Ascending aorta (tissue), 2 donors: Measurements from ENCODE around the gene ACAD9. TPM values are rescaled to one million over a fixed set of nuclear protein-coding genes. Genes with fewer than 3 reads are reported as not detected.
"Not testable (repeated sequence)": the region's sequence is repeated elsewhere in the genome, so short reads cannot be mapped to it uniquely, and the experiment has no call there.

Experiments used
- DNase-seq, 2 donors: peaks; one replicate each; pipeline ENCODE4 v3.0.0-alpha.2; 2019; ENCODE audit warnings: low spot score in 2 of 2
- H3K27ac ChIP-seq, 2 donors: fragments of 200-600 bp; sonication (generic); one replicate each; pipeline ENCODE4 v1.5.1; 2016 to 2017; ENCODE audit warnings: mild to moderate bottlenecking in 1 of 2
- H3K27me3 ChIP-seq: fragments of 200-600 bp; sonication (generic); one replicate; pipeline ENCODE4 v1.5.1; 2017
- H3K36me3 ChIP-seq, 2 donors: fragments of 200-600 bp; sonication (generic); one replicate each; pipeline ENCODE4 v1.5.1; 2016
- H3K4me1 ChIP-seq, 2 donors: fragments of 200-600 bp; sonication (generic); one replicate each; pipeline ENCODE4 v1.5.1; 2016 to 2017; ENCODE audit warnings: mild to moderate bottlenecking in 1 of 2
- H3K4me3 ChIP-seq, 2 donors: fragments of 200-600 bp; sonication (generic); one replicate each; pipeline ENCODE4 v1.5.1; 2016 to 2017; ENCODE audit warnings: mild to moderate bottlenecking in 1 of 2
- H3K9me3 ChIP-seq, 2 donors: fragments of 200-600 bp; sonication (generic); one replicate each; pipeline ENCODE4 v1.5.1; 2016
- CTCF ChIP-seq, 3 experiments: fragments of 200-600 bp in 2 of 3; fragments of 450-650 bp in 1 of 3; sonication (generic) in 2 of 3; IDR thresholded peaks; one replicate each; pipeline ENCODE4 v1.5.1; 2016 to 2019; ENCODE audit warnings: antibody characterized with exemption in 3 of 3, mild to moderate bottlenecking in 1 of 3, moderate library complexity in 1 of 3
- intact Hi-C: fragments of 100-400 bp; cut with DNase I; formaldehyde crosslinking; loops from one replicate; pipeline ENCODE4 v1.15.1; 2023
- total RNA-seq: library from RNA; depleted of rRNA; stranded (reverse); fragments of >200 nt; gene quantifications from one replicate; pipeline ENCODE4 v1.1.0, GENCODE V29; 2016

Gene ACAD9
- total RNA-seq, 1 donor from 2014 or later = 23.4 TPM

GRCh38 chr3:128855569-128855968 lies 23.9 kb upstream of the ACAD9 start:
- Histone ChIP-seq H3K36me3 (no peaks in the 10 kb centered on the region), H3K4me1 (no peaks in the 10 kb centered on the region), H3K27me3 (no peaks in the 10 kb centered on the region), H3K27ac (no peak overlapping the region), H3K4me3 (no peak overlapping the region), H3K9me3 (peaks cover 24 to 34% of the 10 kb centered on the region in 2 donors)
- no peak for TF ChIP-seq CTCF (IDR thresholded peaks at IDR 0.05)
- no peak for DNase-seq
- intact Hi-C loops = no loop called here

- no peak for TF ChIP-seq CTCF (IDR thresholded peaks at IDR 0.05)
- Histone ChIP-seq H3K36me3 (no peaks in the 10 kb centered on the region), H3K27me3 (no peaks in the 10 kb centered on the region), H3K4me3 (no peak overlapping the region), H3K4me1 (no peaks in the 10 kb centered on the region), H3K9me3 (peaks cover 25 to 37% of the 10 kb centered on the region in 2 donors), H3K27ac (no peak overlapping the region)
- intact Hi-C loops = no loop called here
- no peak for DNase-seq
Observed at GRCh38 chr3:128858167-128858566, 21.3 kb upstream of the ACAD9 start.

- TF ChIP-seq CTCF (IDR thresholded peaks at IDR 0.05) = no peak
- no peaks in the 10 kb centered on the region for H3K27me3 ChIP-seq
- intact Hi-C loops = no loop called here
- no peaks in the 10 kb centered on the region for H3K4me1 ChIP-seq
- no peak for DNase-seq
- no peak overlapping the region for H3K27ac ChIP-seq
- H3K36me3 ChIP-seq = no peaks in the 10 kb centered on the region
- no peak overlapping the region for H3K4me3 ChIP-seq
- H3K9me3 ChIP-seq = peaks cover 25 to 34% of the 10 kb centered on the region in 2 donors
Observed at GRCh38 chr3:128859630-128860029, 19.8 kb upstream of the ACAD9 start.

GRCh38 chr3:128861491-128861890 lies 17.9 kb upstream of the ACAD9 start:
- no peak for TF ChIP-seq CTCF (IDR thresholded peaks at IDR 0.05)
- Histone ChIP-seq H3K9me3 (peaks cover 25 to 28% of the 10 kb centered on the region in 2 donors), H3K4me3 (no peak overlapping the region), H3K27me3 (no peaks in the 10 kb centered on the region), H3K27ac (no peak overlapping the region), H3K36me3 (no peaks in the 10 kb centered on the region), H3K4me1 (no peaks in the 10 kb centered on the region)
- DNase-seq = no peak
- intact Hi-C loops = no loop called here

- Histone ChIP-seq H3K4me1 (no peaks in the 10 kb centered on the region), H3K4me3 (no peak overlapping the region), H3K36me3 (no peaks in the 10 kb centered on the region), H3K9me3 (peaks cover 21 to 24% of the 10 kb centered on the region in 2 donors), H3K27ac (no peak overlapping the region), H3K27me3 (no peaks in the 10 kb centered on the region)
- no peak for TF ChIP-seq CTCF (IDR thresholded peaks at IDR 0.05)
- intact Hi-C loops = no loop called here
- DNase-seq = no peak
Observed at GRCh38 chr3:128863560-128863959, 15.9 kb upstream of the ACAD9 start.

- no peak for TF ChIP-seq CTCF (IDR thresholded peaks at IDR 0.05)
- Histone ChIP-seq H3K27ac (no peak overlapping the region), H3K4me1 (no peaks in the 10 kb centered on the region), H3K9me3 (peaks cover 13 to 16% of the 10 kb centered on the region in 2 donors), H3K36me3 (no peaks in the 10 kb centered on the region), H3K4me3 (no peak overlapping the region), H3K27me3 (no peaks in the 10 kb centered on the region)
- DNase-seq = no peak
- intact Hi-C loops = no loop called here
Observed at GRCh38 chr3:128864351-128864811, 15.0 kb upstream of the ACAD9 start.

- H3K27me3 ChIP-seq, H3K4me3 ChIP-seq, H3K9me3 ChIP-seq, H3K4me1 ChIP-seq, H3K36me3 ChIP-seq, DNase-seq, H3K27ac ChIP-seq, intact Hi-C loops: not testable (repeated sequence)
Observed at GRCh38 chr3:128864849-128865804, 14.3 kb upstream of the ACAD9 start.
